HG03521 (cell line): Measurements from ENCODE around the gene RAD51B.

Experiments
- ATAC-seq: cut with Tn5 transposase; IDR thresholded peaks from one replicate; pipeline ENCODE4 v1.9.1; 2021; ENCODE audit warnings: mild to moderate bottlenecking, moderate library complexity; ENCODE audit not compliant: unreplicated experiment

The RAD51B gene

DNA sequence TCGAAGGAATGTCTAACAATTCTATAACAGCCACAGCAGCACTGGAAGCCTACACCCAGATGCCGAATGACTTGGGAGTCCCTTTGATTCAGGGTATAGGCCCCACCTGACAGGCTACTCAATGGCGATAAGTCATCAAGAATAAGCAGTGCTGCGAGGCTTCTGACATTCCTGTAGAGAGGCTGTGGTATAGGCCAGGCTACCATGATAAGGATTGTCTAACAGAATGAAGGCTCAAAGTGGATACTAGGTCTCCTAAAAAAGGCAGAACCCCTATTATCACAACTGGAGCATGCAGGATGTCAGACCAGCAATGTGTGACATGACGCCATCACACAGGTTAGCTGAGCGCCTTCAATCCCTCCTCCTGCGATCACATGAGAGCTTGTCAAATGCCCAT is 920.1 kb downstream of the RAD51B start:
- no peak for ATAC-seq

DNA sequence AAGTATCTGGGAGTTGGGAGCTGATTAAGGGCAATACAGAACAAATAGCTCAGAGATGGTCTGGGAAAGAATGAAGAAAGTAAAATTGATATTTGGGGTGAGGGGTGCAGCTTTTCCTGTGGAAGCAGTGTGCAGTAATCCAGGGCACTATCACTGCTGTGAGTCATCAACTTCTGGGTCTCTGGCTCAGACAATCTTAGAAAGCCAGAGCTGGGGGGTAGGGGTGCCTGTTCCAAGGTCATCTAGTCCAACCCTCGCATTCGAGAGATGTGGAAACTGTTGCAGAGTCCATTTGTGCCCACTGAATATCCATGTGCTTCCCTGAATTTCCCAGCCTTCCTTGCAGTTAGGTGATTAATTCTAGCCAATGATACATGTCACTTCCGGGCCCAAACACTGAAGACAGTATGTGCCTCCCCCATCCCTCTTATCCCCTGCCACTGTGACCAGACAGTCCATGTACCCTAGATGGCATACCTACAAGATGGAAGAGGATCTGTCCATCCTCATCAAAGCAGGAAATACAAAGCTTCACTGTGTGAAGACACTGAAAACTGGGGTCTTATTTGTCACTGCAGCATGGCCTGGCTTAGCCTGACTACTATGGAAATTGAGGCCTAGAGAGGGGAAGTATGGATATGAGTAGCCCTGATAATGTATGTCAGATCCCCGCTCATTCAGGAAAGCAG is 921.4 kb downstream of the RAD51B start:
- no peak for ATAC-seq

DNA sequence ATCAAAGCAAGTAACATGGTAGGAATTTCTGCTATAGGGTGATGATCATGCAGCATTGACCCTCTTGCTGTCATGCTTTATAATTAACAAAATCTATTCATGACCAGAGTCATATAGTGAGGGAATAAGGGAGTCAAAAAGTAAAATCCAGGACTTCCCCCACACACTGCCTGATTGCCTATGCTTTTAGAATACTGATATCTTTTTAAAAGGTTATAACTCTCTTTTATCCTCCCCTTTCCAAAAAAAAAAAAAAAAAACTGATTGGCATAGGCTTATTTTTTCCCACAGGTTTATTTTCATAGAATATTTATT is 921.9 kb downstream of the RAD51B start:
- ATAC-seq = no peak

DNA sequence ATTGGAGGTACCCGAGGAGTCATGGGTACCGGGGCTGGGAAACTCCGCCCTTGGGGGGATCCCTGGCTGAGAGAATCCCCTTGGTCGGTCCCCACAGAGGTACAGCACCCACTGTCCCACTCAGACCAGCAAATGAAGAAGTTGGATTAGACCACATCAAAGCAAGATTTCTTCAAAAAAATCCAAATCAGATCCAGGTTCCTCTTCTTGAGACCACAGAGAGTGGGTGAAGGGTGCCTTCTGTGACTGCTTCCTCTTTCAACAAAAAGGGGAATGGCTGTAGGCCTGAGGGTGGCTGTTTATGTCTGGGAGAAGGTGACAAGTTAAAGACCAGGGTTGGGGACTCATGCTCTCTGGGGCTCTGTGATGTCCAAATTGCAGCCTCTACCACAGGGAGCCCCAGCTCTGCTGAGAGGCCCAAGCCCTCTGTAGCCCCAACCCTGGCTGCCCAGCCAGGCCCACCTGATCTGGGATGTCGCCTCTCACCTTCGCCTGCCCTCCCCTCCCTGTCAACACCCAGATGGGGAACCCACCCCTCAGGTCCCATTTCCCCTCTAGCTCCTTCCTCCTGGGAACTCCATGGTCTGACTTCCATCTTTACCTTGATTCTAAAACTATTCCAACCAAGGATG is 922.4 kb downstream of the RAD51B start:
- peak; percentile 67 for ATAC-seq

DNA sequence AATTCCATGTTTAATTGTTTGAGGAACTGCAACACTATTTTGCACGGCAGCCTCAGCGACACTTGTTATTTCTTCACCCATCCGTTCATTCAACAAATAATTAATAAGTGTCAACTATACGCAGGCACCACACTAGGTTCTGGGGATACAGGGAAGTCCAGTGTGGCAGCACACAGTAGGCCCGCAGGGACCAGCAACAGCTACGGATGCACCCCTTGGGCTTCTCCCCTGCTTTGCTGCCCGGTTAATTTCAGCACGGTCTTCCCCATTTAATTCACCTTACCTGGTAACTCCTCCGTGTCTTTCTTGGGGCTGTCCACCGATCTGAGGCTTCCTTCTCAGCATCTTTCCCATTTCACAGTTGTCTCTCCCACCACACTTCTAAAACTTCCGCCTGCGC is 925.0 kb downstream of the RAD51B start:
- ATAC-seq = no peak

DNA sequence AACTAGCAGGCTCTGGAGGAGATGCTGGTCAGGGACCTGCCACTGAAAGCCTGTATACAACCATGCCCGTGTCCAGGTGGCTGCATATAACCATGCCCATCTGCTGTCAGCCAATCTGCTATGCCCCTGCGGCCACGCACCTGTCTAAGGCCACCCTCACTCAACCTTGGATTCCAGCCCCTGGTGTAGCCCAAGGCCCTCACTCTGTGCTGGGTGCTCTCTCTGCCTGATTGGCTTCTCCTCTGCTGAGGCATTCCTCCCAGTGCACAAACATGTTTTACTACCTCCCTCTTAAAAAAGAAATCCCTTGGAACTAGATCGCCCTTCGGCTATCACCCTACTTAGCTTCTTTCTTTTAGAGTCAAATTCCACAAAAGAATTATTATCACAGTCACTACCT is 927.8 kb downstream of the RAD51B start:
- no peak for ATAC-seq

DNA sequence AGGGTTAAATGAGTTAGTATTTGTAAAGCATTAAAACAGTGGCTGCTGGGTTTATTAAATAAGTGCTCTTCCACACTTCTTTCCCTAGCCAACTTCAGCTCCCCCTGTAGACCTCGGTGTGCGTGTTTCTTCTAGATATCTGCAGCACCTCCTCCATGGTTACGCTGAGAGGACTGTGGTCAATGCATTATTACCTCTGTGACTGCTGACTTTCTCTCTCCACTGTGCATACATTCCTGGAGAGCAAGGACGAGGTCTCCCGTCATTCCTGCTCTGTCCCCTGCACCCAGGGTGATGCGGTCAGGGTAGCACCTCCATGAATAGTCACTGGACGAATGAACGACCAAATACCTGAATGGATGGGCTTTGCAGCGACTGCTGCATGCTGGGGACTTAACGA is 928.7 kb downstream of the RAD51B start:
- ATAC-seq = no peak

DNA sequence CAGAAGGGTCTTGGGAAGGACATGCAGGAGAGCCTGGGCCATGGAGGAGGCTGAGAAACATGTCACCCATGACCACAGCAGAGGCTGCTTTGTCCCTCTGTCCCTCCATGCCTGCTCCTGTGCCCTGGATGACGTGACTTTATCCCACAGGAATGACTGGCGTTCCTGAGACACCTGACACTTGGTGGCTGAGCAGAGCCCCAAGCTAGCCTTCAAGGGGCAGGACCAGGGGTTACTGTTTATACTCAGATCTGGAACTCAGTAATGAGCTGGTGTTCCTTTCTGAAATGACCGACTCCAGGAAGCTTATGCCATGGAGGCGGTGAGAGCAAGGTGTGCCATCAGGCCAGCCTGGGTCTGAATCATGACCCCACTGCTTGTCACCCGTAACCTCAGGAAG is 929.1 kb downstream of the RAD51B start:
- ATAC-seq = no peak

DNA sequence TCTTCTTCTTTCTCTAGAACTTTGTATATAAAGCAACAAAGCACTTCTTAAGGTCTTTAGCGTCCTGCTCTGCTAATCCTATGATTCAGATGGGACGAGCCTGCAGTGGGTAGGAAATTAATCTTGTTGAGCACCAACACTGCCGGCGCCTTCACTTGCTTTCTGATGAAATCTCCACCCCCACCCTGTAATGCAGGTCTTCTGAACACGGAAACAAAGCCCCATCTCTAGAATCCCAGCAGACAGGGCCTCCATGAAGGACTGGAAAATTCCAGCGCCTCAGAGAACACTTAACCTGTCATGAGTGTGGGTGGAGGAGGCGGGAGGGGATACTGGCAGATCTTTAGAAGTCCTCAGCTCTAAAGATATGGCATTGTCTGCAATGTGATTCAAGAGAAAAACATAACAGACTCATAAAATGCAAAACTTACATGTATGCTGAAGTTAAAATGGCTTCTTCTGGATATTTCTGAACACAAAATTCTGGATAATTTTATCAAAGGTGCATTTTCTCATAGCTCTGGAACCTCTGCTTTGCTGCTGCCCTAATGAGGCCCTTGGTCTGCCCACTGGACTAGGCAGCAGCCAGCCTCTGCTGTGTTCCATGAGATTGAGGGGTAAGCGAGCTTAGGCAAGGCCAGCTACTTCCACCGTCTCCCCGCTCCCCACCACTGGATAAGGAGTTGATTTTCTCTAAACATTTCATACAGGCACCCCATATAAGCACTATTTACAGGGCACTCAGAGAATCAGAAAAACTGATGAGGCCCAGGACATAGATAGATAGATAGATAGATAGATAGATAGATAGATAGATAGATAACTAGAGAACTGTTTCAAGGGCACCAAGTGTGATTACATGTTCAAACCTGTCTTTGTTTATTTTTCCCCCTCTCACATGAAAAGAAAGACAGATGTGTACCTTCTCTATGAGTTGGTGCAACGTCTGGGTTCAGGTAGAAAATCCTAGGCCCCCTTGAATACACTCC is 930.2 kb downstream of the RAD51B start:
- ATAC-seq = no peak

DNA sequence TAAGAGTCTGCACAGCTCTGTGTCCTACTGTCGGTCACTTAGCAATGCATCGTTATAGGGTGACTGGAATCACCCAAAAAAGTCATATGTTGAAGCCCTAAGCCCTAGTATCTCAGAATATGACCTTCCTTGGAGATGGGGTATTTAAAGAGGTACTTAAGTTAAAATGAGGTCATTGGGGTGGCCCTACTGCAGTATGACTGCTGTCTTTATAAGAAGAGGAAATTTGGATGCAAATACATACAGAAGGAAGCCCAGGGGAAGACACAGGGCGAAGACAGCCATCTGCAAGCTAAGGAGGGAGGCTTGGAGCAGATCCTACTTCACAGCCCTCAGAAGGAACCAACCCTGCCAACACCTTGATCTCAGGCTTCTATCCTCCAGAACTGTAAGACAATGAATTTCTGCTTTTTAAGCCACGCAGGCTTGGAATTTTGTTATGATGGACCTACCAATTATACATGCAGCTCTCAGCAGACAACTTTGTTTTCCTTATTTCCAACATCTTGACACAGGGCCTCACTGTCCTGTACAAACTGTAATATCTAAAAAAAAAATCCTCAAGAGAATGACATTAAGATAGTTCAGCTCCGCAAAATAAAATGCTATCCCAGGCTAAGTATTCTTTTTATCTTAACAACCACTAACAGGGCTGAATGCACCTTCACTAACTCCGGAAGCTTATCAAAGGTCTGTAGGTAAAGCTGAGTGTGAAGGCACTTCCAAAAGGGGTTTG is 932.9 kb downstream of the RAD51B start:
- no peak for ATAC-seq

DNA sequence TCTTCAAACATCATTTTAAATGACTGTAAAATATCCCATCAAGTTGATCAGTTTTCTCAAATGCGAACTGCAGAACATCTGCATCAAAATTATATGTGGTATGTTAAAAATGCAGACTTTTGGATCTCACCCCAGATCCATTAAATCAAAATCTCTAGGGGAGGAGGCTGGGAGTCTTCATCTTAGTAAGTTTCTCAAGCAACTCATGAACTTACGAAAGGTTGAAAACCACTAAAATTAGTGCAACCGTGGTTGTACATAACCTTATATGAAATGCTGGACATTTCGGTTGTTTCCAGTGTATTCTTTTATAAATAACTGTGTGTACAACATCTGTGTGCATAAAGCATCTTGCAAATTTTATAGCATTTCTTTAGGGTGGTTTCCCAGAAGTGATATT is 934.1 kb downstream of the RAD51B start:
- ATAC-seq = no peak

DNA sequence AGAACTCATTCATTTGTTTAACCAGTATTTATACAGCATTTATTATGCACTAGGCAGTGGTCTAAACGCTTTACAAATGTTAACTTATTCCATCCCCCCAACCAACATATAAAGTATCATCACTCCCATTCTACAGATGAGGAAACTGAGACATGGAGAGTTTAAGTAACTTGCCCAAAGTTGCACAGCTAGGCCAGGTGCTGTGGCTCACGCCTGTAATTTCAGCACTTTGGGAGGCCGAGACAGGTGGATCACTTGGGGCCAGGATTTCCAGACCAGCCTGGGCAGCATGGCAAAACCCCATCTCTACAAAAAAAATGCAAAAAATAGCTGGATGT is 935.4 kb downstream of the RAD51B start:
- ATAC-seq = no peak

DNA sequence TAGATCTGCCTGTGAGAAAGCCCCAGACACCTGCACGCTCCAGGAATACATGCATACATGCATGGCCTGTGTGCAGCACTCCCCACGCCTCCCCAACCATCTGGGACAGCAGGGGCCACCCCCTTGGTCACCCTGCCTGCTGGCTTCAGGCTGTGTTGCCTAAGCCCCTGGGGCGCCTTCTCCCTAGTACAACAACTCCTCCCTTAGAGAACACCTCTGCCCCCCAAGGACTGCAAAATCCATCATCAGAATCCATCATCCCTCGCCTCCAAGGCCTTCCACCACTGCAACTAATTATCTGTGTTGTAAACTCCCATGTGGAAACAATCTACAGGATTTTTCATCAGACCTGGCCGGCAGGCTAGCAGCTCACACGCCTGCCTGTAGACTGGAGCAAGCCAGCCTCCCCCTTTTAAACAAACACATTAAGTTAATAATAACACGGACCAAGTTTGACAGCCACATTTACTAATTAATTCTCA is 936.5 kb downstream of the RAD51B start:
- no peak for ATAC-seq

DNA sequence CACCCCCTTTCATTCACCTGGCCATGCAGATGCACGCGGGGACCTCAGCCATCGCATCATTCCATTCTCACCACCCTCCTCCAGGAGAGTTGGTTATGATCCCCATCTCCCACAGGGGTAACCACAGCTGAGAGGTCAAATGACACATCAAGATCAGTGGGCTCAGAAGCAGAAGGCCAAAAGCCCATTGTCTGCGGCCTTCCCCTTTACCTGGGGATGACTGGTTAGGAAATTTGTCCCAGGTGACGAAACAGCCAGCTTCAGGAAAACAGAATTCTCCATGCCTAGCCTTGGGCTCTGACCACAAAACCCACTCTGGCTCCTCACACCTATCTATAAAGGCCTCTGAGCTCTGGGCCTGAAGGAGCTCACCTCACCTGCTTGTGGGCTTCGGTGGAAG is 937.2 kb downstream of the RAD51B start:
- ATAC-seq = no peak

DNA sequence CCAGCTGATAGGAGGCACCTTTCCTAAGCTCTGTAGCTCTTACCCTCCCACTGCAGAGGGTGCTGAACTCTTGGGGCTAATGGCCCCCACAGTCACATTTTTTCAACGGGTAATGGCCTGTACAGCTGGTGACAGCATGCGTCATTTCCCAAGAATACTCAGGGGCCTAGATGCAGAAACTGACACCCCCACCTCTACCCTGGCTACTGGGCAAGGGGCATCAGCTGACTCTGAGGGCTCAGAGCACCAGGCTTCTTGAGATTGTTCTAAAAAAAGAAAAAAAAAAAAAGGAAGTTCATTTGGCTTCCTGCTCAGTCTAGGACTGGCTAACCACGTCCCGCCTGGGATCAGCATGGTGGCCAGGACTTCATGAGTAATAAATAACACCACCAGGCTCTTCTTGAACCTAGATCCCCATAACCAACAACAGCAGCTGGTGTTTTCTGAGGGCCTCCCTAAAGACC is 938.1 kb downstream of the RAD51B start:
- ATAC-seq = no peak

DNA sequence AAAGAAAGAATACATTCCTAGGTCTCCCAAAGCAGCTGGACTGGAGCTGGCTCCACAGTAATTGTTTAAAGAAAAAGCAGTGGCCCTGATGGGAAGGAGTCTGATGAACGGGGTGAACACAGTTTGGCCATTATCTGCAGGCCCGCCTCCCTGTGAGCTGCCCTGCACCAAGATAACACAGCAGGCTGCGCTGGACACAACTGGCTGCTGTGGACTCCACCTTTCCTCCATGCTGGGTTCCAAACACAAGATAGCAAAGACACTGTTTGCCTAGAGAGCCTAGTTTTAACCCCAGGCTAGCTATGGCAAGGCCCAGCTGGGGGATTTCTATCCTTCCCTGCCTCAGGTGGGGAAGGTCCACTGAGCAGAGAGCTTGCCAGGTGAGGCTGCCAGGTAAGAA is 938.7 kb downstream of the RAD51B start:
- ATAC-seq = no peak

DNA sequence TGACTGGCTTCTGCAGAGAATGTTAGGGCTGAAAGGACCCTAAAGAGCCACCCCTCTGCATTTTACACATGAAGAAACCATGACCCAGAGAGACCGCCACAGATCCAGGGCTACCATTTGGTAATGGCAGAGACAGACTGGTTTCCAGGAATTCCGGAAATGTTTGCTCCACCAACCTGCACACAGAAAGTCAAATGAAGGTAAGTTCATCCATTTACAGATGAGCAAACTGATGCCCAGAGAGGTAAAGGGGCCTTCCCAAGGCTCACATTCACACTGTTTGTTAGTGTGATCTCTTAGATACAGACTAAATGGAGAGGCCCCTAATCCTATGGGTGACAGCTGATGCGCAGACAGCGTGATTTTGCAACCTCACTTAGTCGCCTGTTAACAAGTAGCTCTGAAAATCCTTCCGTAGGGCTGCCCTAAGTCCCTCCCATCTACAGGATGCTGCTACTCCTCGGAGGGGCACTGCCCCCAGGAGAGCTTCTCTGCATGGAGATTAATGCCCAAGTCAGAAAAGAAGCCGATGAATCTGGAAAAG is 939.5 kb downstream of the RAD51B start:
- no peak for ATAC-seq

DNA sequence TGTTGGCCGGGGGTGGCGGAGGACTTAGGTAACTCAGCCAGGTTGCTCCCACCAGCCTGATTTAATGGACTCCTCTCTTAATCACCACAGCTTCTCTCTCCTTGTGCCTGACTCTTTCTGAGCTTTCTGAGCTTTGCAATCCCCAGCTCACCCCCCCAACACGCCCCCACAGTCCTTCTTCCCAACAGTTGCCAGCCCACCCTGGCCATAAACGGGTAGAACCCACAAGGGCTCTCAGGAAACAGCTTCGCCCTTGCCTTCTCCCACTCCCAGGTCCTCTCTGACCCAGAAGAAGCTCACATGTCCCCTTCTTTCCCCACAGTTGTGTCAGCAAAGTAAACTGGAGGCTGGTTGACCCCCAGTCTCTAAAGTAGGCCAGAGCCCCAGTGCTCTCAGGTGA is 940.4 kb downstream of the RAD51B start:
- ATAC-seq = no peak

DNA sequence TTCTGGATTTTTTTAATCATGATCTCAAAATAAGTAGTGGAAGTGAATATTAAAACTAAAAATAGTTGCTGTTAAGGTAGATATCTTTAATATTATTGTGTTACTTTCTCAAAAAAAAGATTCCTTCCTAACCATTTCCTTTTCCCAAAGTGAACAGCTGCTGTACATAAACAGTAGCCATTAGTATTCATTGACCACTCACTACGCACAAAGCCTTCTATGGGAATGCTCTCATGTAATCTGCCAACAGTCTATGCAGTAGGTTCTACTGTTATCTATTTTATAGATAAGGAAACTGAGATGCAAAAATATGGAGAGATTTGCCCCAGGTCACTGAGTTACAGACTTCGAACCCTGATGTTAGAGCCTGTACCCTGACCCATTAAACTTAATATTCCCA is 941.2 kb downstream of the RAD51B start:
- ATAC-seq = no peak

DNA sequence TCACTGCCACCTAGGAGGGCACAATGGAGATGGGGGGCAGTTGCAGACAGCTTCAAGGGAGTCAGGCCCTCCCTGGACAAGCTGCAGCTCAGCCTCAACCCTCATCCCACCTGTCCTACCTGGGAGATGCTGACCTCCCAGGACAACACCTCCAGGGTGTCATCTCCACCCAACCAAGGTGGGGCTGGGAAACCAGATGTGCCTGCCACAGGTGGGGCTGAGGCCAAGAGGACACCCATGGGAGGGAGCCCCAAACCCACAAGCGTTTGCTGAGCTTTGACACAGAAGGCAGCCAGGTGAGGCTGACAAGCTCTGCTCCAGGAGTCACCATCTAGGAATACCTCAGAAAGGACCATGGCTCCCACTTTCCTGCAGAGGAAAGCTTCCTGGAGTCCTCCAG is 941.8 kb downstream of the RAD51B start:
- ATAC-seq = no peak
